GM18861 (cell line): ENCODE results near the gene CABLES1.
"Not testable (repeated sequence)": the region's sequence is repeated elsewhere in the genome, so short reads cannot be mapped to it uniquely, and the experiment has no call there.

ENCODE experiments used
- ATAC-seq: cut with Tn5 transposase; IDR thresholded peaks from one replicate; pipeline ENCODE4 v1.9.1; 2021; ENCODE audit not compliant: unreplicated experiment

The CABLES1 gene

GRCh38 chr18:23141104-23141999, 6.1 kb downstream of the CABLES1 start:
- ATAC-seq = no peak

- ATAC-seq = no peak
Observed at GRCh38 chr18:23142251-23142929, 7.1 kb downstream of the CABLES1 start.

GRCh38 chr18:23143016-23143814, 7.9 kb downstream of the CABLES1 start:
- no peak for ATAC-seq

DNA sequence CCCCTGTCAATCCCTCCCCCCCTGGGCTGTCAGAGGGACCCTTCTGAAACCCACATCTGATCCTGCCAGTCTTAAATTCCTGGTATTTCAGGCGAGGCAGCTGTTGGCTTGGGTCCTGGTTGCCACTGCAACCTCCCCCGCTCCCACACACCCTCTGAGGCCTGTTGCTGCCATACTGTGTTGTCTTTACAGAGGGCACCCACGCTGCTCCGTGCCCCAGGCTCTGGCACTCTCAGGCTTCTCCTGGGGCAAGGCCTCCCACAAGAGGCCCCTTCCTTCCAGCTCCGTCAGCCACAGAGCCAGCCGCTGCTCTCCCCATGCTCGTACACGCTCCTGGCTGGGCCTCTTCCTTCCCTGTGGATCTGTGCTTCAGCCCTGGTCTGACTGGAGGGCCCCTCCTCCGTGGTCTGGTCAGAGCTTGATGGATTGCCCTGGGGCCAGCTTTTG, 8.6 kb downstream of the CABLES1 start:
- no peak for ATAC-seq

DNA sequence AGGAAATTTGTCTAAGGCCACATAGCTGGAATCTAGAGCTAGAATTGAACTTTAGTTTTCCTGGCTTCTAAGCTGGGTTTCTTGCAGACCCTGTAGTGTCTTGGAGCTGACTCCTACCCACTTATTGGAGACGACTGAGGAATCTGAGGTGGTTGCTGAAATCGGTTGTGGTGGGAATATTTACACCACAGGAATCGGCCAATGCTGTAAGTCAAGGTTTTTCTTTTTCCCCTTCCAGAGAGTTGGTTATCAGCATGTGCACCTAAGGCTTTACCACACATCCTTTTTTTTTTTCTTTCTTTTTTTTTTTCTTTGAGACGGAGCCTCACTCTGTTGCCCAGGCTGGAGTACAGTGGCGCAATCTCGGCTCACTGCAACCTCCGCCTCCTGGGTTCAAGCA, 9.4 kb downstream of the CABLES1 start:
- no peak for ATAC-seq

DNA sequence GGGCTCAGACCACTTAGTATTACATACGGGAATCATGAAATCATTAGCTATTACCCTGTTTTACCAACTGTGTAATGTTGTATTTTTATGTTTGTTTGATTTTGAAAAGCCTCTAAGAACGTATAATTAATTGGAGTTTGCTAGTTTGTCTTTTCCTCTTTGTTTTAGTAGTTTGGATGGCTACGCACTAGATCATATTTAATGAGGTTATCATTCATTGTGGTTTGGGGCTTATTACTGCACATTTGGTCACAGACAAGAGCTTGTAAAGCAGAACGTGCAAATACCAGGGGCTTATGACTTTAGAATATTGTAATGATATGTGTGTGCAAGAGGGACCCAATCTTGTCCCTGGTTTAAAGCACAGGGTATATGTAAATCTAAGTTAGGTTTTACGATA, 10.3 kb downstream of the CABLES1 start:
- ATAC-seq = no peak

DNA sequence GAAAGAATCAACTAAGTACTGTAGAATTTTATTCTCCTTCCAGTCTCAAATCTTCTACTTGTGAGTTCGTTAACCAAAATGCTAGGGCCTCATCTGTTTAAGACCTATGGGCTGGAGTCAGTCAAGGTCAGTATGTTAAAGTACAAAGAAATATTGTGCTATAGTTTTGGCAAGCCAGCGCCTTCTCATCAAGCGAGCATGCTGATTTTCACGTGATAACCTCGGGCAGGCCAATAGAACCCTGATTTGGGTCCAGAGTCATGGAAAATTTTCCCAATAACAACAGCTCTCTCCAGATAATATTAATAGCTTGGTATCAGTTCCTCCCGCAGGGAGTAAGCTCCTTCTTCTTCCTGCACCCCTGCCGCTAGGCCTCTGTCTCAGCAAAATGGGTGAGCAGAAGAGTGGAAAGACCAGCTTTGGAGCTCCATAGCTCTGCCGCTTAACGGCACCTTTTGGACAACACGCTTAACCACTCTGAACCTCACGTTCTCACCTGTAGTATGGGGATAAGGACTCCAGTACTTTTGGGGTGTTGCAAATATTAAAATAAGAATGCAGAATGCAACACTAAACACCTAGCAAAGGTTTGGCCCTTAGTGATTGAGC, 11.7 kb downstream of the CABLES1 start:
- ATAC-seq = no peak

- no peak for ATAC-seq
Observed at GRCh38 chr18:23148382-23148781, 13.1 kb downstream of the CABLES1 start.

- no peak for ATAC-seq
Observed at GRCh38 chr18:23149570-23149969, 14.3 kb downstream of the CABLES1 start.

- ATAC-seq = no peak
Observed at GRCh38 chr18:23151414-23152099, 16.3 kb downstream of the CABLES1 start.

DNA sequence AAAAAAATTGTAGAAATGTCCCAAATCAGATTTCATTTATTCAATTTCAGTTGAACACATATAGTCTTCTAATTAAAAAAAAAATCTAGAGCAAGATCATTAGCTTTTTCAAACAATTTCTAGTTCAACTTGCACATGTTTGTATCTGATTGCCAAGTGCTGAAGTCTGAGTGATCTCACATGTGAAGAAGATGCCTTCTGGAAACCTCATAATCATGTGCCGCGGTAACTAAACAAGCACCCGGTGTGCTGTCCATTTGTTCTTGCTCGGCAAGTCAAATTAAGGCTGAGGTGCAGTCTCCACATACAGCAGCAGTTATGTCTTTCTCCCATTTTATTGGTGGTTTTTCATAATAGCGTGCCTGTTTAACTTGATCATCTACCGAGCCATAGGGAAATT, 18.7 kb downstream of the CABLES1 start:
- ATAC-seq = no peak

GRCh38 chr18:23154823-23155500, 19.7 kb downstream of the CABLES1 start:
- no peak for ATAC-seq

- no peak for ATAC-seq
Observed at GRCh38 chr18:23155537-23155936, 20.3 kb downstream of the CABLES1 start.

GRCh38 chr18:23156134-23156533, 20.8 kb downstream of the CABLES1 start:
- ATAC-seq = no peak

GRCh38 chr18:23158058-23158457, 22.8 kb downstream of the CABLES1 start:
- no peak for ATAC-seq

DNA sequence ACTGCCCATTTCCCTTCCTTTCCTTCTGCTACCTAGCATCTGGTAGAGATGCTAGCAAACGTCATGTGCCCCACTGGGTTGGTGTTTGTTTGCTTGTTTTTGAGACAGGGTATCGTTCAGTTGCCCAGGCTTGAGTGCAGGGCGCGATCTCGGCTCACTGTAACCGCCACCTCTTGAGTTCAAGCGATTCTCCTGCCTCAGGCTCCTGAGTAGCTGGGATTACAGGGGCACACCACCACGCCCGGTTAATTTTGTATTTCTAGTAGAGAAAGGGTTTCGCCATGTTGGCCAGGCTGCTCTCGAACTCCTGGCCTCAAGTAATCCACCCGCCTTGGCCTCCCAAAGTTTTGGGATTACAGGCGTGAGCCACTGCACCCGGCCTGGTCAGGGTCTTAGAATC, 23.6 kb downstream of the CABLES1 start:
- ATAC-seq = not testable (repeated sequence)

- no peak for ATAC-seq
Observed at GRCh38 chr18:23159344-23159743, 24.1 kb downstream of the CABLES1 start.

DNA sequence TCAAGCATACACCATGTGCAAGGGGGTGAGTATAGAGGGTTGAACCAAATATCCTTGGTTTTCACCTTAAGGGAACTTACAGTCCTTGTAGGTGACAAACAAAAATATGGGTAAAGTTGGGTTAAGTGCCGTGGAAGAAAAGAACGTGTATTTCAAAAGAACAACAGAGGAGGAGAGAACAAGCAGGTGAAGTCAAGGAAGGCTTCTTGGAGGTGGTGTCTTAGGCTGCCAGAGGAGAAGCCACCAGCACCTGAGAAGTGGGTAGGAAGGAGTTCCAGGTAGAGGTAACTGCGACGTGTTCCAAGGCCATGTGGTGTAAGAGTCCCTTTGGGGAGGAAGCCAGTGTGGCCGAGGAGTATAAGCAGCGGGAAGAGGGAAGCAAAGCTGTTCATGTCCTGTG, 27.2 kb downstream of the CABLES1 start:
- ATAC-seq = no peak

GRCh38 chr18:23163786-23164533, 28.7 kb downstream of the CABLES1 start:
- no peak for ATAC-seq
